Nephron (organoid): ENCODE results near the gene LDLR.

Experiments used
- H3K27ac Mint-ChIP-seq, 3 experiments: 2 replicates each; pipeline ENCODE4 v1.8.0; 2020; ENCODE audit warnings: mixed read lengths in 3 of 3, mild to moderate bottlenecking in 2 of 3, moderate library complexity in 1 of 3
- H3K27me3 Mint-ChIP-seq: 2 replicates; pipeline ENCODE4 v1.8.0; 2021; ENCODE audit warnings: low read depth, mild to moderate bottlenecking, moderate library complexity, mixed read lengths
- H3K36me3 Mint-ChIP-seq: 2 replicates; pipeline ENCODE4 v1.8.0; 2020; ENCODE audit warnings: low read depth, mixed read lengths
- H3K4me1 Mint-ChIP-seq: 2 replicates; pipeline ENCODE4 v1.8.0; 2020; ENCODE audit warnings: mixed read lengths
- H3K4me3 Mint-ChIP-seq, 3 experiments: 2 replicates each; pipeline ENCODE4 v1.8.0; 2020; ENCODE audit warnings: mild to moderate bottlenecking in 3 of 3, mixed read lengths in 3 of 3, moderate library complexity in 2 of 3
- H3K9me3 Mint-ChIP-seq: 2 replicates; pipeline ENCODE4 v1.8.0; 2020; ENCODE audit warnings: mixed read lengths
- TF ChIP-seq, protein P1 (sequence below), 3 experiments: fragments of 200-600 bp; sonication (generic); IDR thresholded peaks; one replicate each; pipeline ENCODE4 v1.5.0; 2021; ENCODE audit warnings: antibody characterized with exemption in 3 of 3; ENCODE audit not compliant: unreplicated experiment in 3 of 3

The LDLR gene

DNA sequence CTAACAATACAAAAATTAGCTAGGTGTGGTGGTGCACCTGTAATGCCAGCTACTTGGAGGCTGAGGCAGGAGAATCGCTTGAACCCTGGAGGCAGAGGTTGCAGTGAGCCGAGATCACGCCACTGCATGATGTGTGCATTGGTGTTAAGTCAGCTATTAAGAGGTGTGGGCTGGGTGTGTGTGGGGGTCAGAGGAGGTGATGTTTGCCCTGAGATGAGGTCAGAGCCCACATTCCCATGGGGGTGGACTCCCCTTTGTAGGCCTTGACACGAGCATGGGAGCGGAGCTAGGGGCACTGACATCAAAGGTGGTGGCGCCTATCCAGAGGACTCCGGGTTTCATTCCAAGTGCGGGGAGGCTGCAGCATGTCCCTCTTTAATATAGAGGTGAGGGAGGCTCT, 34.6 kb upstream of the LDLR start:
- Mint-ChIP-seq H3K27ac (no peak overlapping the region), H3K4me1 (no peaks in the 10 kb centered on the region), H3K36me3 (peaks cover 34% of the 10 kb centered on the region), H3K9me3 (no peaks in the 10 kb centered on the region), H3K4me3 (no peak overlapping the region), H3K27me3 (no peaks in the 10 kb centered on the region)
- TF ChIP-seq, protein P1, sequence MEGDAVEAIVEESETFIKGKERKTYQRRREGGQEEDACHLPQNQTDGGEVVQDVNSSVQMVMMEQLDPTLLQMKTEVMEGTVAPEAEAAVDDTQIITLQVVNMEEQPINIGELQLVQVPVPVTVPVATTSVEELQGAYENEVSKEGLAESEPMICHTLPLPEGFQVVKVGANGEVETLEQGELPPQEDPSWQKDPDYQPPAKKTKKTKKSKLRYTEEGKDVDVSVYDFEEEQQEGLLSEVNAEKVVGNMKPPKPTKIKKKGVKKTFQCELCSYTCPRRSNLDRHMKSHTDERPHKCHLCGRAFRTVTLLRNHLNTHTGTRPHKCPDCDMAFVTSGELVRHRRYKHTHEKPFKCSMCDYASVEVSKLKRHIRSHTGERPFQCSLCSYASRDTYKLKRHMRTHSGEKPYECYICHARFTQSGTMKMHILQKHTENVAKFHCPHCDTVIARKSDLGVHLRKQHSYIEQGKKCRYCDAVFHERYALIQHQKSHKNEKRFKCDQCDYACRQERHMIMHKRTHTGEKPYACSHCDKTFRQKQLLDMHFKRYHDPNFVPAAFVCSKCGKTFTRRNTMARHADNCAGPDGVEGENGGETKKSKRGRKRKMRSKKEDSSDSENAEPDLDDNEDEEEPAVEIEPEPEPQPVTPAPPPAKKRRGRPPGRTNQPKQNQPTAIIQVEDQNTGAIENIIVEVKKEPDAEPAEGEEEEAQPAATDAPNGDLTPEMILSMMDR (IDR thresholded peaks at IDR 0.05; ENCODE audit: unreplicated experiment in 3 of 3), result no peak

DNA sequence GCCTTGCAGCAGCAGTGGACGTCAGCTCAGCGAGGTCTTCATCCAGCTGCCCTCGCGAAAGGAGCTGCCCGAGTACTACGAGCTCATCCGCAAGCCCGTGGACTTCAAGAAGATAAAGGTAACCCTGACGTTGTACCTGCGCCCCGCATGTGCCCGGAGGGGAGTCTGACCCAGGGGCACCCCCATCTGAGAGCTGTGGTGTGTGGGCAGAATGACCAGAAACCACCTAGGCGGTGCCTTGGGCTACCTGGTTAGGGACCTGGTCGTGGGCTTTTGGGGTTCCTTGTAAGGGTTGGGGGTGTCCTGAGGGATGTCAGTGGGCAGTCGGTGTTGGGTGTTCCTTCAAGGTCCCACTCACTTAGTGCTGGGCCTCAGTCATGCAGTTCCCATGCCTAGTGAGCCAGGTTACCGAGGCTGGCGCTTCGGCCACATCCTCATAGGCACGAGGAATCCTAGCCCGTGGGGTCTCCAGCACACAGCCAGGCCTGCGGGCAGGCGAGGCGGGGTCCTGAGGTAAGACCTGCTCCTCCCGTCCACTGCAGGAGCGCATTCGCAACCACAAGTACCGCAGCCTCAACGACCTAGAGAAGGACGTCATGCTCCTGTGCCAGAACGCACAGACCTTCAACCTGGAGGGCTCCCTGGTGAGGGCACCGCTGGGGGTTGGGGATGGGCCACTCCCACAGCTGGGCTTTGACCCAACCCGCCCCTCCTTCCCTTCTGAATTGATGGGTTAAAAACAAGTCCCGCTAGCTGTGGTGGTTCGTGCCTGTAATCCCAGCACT, 30.8 kb upstream of the LDLR start:
- Mint-ChIP-seq H3K4me1 (no peaks in the 10 kb centered on the region), H3K27ac (no peak overlapping the region), H3K27me3 (no peaks in the 10 kb centered on the region), H3K4me3 (no peak overlapping the region), H3K9me3 (no peaks in the 10 kb centered on the region), H3K36me3 (peaks cover 42% of the 10 kb centered on the region)
- TF ChIP-seq, protein P1 (IDR thresholded peaks at IDR 0.05; ENCODE audit: unreplicated experiment in 3 of 3), result no peak

DNA sequence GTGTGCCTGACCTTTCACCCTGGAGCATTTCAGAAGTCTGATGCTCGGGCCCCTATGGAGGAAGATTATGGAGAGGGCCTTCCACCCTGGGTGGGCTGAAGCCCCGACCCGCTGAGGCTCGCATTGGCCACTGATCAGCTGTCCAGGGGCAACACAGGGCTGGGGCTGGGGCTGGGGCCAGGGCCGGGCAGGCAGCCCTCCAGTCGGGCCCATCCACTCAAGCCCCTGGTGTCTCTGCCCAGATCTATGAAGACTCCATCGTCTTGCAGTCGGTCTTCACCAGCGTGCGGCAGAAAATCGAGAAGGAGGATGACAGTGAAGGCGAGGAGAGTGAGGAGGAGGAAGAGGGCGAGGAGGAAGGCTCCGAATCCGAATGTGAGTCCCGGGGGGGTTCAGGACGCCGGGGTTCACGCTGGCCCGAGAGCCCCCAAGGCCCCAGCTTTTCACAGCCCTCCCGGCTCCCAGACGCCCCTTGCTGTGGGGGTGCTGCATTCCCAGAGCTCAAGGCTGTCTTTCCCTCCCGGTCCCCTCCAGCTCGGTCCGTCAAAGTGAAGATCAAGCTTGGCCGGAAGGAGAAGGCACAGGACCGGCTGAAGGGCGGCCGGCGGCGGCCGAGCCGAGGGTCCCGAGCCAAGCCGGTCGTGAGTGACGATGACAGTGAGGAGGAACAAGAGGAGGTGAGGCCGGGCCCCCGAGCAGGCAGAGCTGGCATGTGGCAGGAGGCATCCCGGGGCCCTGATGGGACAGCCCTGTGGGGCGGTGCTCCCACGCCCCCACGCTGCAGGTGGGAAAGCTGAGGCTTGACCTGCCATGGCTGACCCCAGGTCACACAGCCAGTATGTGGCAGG, 29.5 kb upstream of the LDLR start:
- Mint-ChIP-seq H3K27me3 (no peaks in the 10 kb centered on the region), H3K4me1 (no peaks in the 10 kb centered on the region), H3K27ac (no peak overlapping the region), H3K9me3 (no peaks in the 10 kb centered on the region), H3K4me3 (no peak overlapping the region), H3K36me3 (peaks cover 44% of the 10 kb centered on the region)
- TF ChIP-seq, protein P1 (IDR thresholded peaks at IDR 0.05; ENCODE audit: unreplicated experiment in 3 of 3), result no peak

DNA sequence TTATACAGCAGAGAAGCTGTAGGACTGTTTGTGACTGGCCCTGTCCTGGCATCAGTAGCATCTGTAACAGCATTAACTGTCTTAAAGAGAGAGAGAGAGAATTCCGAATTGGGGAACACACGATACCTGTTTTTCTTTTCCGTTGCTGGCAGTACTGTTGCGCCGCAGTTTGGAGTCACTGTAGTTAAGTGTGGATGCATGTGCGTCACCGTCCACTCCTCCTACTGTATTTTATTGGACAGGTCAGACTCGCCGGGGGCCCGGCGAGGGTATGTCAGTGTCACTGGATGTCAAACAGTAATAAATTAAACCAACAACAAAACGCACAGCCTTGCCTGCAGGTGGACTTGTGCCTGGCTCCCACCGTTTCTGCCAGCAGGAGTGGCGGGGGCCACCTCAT, 27.3 kb upstream of the LDLR start:
- H3K4me3 Mint-ChIP-seq, result no peak overlapping the region
- H3K4me1 Mint-ChIP-seq, result peaks cover 4% of the 10 kb centered on the region
- TF ChIP-seq, protein P1 (IDR thresholded peaks at IDR 0.05; ENCODE audit: unreplicated experiment in 3 of 3), result no peak
- peaks cover 49% of the 10 kb centered on the region for H3K36me3 Mint-ChIP-seq
- no peaks in the 10 kb centered on the region for H3K9me3 Mint-ChIP-seq
- H3K27me3 Mint-ChIP-seq, result no peaks in the 10 kb centered on the region
- H3K27ac Mint-ChIP-seq, result no peak overlapping the region

DNA sequence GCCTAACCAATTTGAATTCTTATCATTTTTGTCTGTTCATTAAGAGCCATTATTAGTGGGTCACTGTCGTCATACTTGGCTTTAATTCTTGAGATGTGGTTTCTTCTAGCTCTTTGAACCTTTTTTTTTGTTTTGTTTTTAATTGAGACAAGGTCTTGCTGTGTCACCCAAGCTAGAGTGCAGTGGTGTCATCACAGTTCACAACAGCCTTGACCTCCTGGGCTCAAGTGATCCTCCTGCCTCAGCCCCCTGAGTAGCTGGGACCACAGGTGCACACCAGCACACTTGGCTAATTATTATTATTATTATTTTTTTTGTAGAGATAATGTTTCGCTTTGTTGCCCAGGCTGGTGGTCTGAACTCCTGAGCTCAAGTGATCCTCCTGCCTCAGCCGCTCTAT, 25.8 kb upstream of the LDLR start:
- Mint-ChIP-seq H3K27me3 (no peaks in the 10 kb centered on the region), H3K27ac (no peak overlapping the region), H3K4me1 (peaks cover 4% of the 10 kb centered on the region), H3K4me3 (no peak overlapping the region), H3K36me3 (peaks cover 58% of the 10 kb centered on the region), H3K9me3 (peaks cover 4% of the 10 kb centered on the region)
- TF ChIP-seq, protein P1 (IDR thresholded peaks at IDR 0.05; ENCODE audit: unreplicated experiment in 3 of 3), result no peak
